ENCODE data around the gene CCDC88B. TPM values are rescaled to one million over a fixed set of nuclear protein-coding genes. Genes with fewer than 3 reads are reported as not detected.

The CCDC88B gene
- total and polyA plus RNA-seq, 9 of the 15 experiments (the other 6 are each of a cell fraction or from before 2014, with no cell fraction given), result 0.13 to 18.1 (median 7.9) TPM

DNA sequence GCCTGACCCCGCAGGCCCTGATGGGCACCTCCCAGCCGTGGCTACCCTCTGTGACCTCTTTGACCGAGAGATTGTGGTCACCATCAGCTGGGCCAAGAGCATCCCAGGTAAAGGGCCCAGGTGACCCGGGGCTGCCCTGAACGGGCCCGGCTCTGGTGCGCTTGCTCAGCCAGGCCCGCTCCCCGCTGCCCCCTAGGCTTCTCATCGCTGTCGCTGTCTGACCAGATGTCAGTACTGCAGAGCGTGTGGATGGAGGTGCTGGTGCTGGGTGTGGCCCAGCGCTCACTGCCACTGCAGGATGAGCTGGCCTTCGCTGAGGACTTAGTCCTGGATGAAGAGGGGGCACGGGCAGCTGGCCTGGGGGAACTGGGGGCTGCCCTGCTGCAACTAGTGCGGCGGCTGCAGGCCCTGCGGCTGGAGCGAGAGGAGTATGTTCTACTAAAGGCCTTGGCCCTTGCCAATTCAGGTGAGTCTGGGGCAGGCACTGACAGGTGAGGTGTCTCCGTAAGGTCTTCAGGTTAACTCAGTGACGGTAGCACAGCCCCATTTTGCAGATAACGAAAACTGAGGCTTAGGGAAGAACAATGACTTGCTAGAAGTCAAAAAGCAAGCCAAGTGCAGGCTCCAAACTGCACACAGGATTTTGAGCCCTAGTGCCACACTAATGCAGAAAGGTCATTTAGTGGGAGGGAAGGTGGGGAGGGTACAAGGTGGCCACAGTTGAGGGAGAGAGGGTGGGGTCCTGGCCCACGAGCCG lies 25.0 kb upstream of the CCDC88B start (continued):
- TF ChIP-seq SAFB (IDR thresholded peaks at IDR 0.05; ENCODE audit: borderline replicate concordance, low read depth, low read length) (no peak), ELF4 (CRISPR knock-in tag; IDR thresholded peaks at IDR 0.05) (0 out of 2 replicates have a peak, but pooled peaks have one; percentile 16), ZNF444 (CRISPR knock-in tag; IDR thresholded peaks at IDR 0.05) (no peak), ZNF197 (CRISPR knock-in tag; IDR thresholded peaks at IDR 0.05; ENCODE audit: low read depth) (no peak), PHB2 (IDR thresholded peaks at IDR 0.05; ENCODE audit: low read depth) (no peak), NFYB (IDR thresholded peaks at IDR 0.05; ENCODE audit: extremely low read depth, insufficient read length) (no peak), FOXA1 (IDR thresholded peaks at IDR 0.05; ENCODE audit: borderline replicate concordance) (no peak), BCOR (IDR thresholded peaks at IDR 0.05) (peak; percentile 68), SLC30A9 (CRISPR knock-in tag; IDR thresholded peaks at IDR 0.05) (no peak), GATA2 (CRISPR knock-in tag; IDR thresholded peaks at IDR 0.05) (no peak), NCOR1 (IDR thresholded peaks at IDR 0.05) (no peak), CHD4 (IDR thresholded peaks at IDR 0.05; ENCODE audit: insufficient read depth, insufficient replicate concordance, low read depth, low read length, poor library complexity, severe bottlenecking) (no peak), TRIM24 (IDR thresholded peaks at IDR 0.05) (no peak), ZNF121 (CRISPR knock-in tag; conservative IDR thresholded peaks at IDR 0.05) (no peak), CBX8 (IDR thresholded peaks at IDR 0.05; ENCODE audit: borderline replicate concordance, extremely low read depth, low read depth, low read length, poor library complexity, severe bottlenecking) (no peak), RBFOX2 (IDR thresholded peaks at IDR 0.05; ENCODE audit: low read depth, low read length) (0 out of 2 replicates have a peak, but pooled peaks have one; percentile 22)
- TF ChIP-seq, protein P1, sequence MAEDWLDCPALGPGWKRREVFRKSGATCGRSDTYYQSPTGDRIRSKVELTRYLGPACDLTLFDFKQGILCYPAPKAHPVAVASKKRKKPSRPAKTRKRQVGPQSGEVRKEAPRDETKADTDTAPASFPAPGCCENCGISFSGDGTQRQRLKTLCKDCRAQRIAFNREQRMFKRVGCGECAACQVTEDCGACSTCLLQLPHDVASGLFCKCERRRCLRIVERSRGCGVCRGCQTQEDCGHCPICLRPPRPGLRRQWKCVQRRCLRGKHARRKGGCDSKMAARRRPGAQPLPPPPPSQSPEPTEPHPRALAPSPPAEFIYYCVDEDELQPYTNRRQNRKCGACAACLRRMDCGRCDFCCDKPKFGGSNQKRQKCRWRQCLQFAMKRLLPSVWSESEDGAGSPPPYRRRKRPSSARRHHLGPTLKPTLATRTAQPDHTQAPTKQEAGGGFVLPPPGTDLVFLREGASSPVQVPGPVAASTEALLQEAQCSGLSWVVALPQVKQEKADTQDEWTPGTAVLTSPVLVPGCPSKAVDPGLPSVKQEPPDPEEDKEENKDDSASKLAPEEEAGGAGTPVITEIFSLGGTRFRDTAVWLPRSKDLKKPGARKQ (CRISPR knock-in tag; IDR thresholded peaks at IDR 0.05), result no peak
- TF ChIP-seq, protein P2, sequence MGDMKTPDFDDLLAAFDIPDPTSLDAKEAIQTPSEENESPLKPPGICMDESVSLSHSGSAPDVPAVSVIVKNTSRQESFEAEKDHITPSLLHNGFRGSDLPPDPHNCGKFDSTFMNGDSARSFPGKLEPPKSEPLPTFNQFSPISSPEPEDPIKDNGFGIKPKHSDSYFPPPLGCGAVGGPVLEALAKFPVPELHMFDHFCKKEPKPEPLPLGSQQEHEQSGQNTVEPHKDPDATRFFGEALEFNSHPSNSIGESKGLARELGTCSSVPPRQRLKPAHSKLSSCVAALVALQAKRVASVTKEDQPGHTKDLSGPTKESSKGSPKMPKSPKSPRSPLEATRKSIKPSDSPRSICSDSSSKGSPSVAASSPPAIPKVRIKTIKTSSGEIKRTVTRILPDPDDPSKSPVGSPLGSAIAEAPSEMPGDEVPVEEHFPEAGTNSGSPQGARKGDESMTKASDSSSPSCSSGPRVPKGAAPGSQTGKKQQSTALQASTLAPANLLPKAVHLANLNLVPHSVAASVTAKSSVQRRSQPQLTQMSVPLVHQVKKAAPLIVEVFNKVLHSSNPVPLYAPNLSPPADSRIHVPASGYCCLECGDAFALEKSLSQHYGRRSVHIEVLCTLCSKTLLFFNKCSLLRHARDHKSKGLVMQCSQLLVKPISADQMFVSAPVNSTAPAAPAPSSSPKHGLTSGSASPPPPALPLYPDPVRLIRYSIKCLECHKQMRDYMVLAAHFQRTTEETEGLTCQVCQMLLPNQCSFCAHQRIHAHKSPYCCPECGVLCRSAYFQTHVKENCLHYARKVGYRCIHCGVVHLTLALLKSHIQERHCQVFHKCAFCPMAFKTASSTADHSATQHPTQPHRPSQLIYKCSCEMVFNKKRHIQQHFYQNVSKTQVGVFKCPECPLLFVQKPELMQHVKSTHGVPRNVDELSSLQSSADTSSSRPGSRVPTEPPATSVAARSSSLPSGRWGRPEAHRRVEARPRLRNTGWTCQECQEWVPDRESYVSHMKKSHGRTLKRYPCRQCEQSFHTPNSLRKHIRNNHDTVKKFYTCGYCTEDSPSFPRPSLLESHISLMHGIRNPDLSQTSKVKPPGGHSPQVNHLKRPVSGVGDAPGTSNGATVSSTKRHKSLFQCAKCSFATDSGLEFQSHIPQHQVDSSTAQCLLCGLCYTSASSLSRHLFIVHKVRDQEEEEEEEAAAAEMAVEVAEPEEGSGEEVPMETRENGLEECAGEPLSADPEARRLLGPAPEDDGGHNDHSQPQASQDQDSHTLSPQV (IDR thresholded peaks at IDR 0.05), result no peak
- TF ChIP-seq, protein P3, sequence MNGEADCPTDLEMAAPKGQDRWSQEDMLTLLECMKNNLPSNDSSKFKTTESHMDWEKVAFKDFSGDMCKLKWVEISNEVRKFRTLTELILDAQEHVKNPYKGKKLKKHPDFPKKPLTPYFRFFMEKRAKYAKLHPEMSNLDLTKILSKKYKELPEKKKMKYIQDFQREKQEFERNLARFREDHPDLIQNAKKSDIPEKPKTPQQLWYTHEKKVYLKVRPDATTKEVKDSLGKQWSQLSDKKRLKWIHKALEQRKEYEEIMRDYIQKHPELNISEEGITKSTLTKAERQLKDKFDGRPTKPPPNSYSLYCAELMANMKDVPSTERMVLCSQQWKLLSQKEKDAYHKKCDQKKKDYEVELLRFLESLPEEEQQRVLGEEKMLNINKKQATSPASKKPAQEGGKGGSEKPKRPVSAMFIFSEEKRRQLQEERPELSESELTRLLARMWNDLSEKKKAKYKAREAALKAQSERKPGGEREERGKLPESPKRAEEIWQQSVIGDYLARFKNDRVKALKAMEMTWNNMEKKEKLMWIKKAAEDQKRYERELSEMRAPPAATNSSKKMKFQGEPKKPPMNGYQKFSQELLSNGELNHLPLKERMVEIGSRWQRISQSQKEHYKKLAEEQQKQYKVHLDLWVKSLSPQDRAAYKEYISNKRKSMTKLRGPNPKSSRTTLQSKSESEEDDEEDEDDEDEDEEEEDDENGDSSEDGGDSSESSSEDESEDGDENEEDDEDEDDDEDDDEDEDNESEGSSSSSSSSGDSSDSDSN (IDR thresholded peaks at IDR 0.05; ENCODE audit: borderline replicate concordance in 1 of 2, low read depth in 2 of 2, low read length in 2 of 2), result no peak
